Neural progenitor cell (in vitro differentiated cells): ENCODE measurements around the gene CAPN10. TPM values are rescaled to one million over a fixed set of nuclear protein-coding genes. Genes with fewer than 3 reads are reported as not detected.
A peak's percentile ranks its signal among the peaks of the same experiment; 100 is the strongest.
"Not testable (repeated sequence)": the region's sequence is repeated elsewhere in the genome, so short reads cannot be mapped to it uniquely, and the experiment has no call there.

Experiments
- DNase-seq: peaks from one replicate; pipeline ENCODE4 v3.0.0-alpha.2; 2016; ENCODE audit warnings: low spot score
- H2AFZ ChIP-seq: fragments of 200-600 bp; sonication (generic); replicated peaks from 2 replicates; pipeline ENCODE4 v1.6.1; 2016; ENCODE audit warnings: antibody characterized with exemption
- H3F3A ChIP-seq: fragments of 200-600 bp; sonication (generic); 2 replicates; pipeline ENCODE4 v1.6.1; 2016; ENCODE audit warnings: antibody characterized with exemption, low read depth
- H3K27ac ChIP-seq: fragments of 200-600 bp; sonication (generic); 2 replicates; pipeline ENCODE4 v1.5.1; 2016; ENCODE audit warnings: mild to moderate bottlenecking
- H3K27me3 ChIP-seq: fragments of 200-600 bp; sonication (generic); 2 replicates; pipeline ENCODE4 v1.6.1; 2016; ENCODE audit warnings: mild to moderate bottlenecking, moderate library complexity
- H3K36me3 ChIP-seq: fragments of 200-600 bp; sonication (generic); 2 replicates; pipeline ENCODE4 v1.5.1; 2016
- H3K4me1 ChIP-seq: fragments of 200-600 bp; sonication (generic); 2 replicates; pipeline ENCODE4 v1.6.1; 2016; ENCODE audit warnings: mixed run types
- H3K4me2 ChIP-seq: fragments of 200-600 bp; sonication (generic); 2 replicates; pipeline ENCODE4 v1.6.1; 2016
- H3K4me3 ChIP-seq: fragments of 200-600 bp; sonication (generic); 2 replicates; pipeline ENCODE4 v1.5.1; 2016
- H3K79me2 ChIP-seq: fragments of 200-600 bp; sonication (generic); 2 replicates; pipeline ENCODE4 v1.6.1; 2016; ENCODE audit warnings: low read depth
- H3K9ac ChIP-seq: fragments of 200-600 bp; sonication (generic); 2 replicates; pipeline ENCODE4 v1.6.1; 2016
- H3K9me3 ChIP-seq: fragments of 200-600 bp; sonication (generic); 2 replicates; pipeline ENCODE4 v1.5.1; 2016; ENCODE audit warnings: low read depth
- H4K20me1 ChIP-seq: fragments of 200-600 bp; sonication (generic); 2 replicates; pipeline ENCODE4 v1.6.1; 2016; ENCODE audit warnings: low read depth
- H3K27ac Mint-ChIP-seq: 3 replicates; pipeline ENCODE4 v1.8.0; 2021; ENCODE audit warnings: mixed read lengths
- H3K27me3 Mint-ChIP-seq: 2 replicates; pipeline ENCODE4 v1.8.0; 2022; ENCODE audit warnings: low read depth, mild to moderate bottlenecking, inconsistent platforms, moderate library complexity, mixed read lengths; ENCODE audit not compliant: insufficient read depth
- H3K36me3 Mint-ChIP-seq: 3 replicates; pipeline ENCODE4 v1.8.0; 2021; ENCODE audit warnings: mixed read lengths
- H3K4me1 Mint-ChIP-seq: 3 replicates; pipeline ENCODE4 v1.8.0; 2021; ENCODE audit warnings: mixed read lengths
- H3K4me3 Mint-ChIP-seq: 3 replicates; pipeline ENCODE4 v1.8.0; 2021; ENCODE audit warnings: mild to moderate bottlenecking, moderate library complexity, mixed read lengths
- H3K9me3 Mint-ChIP-seq: 3 replicates; pipeline ENCODE4 v1.8.0; 2020; ENCODE audit warnings: mixed read lengths
- CTCF ChIP-seq: fragments of 200-600 bp; sonication (generic); IDR thresholded peaks from 2 replicates; pipeline ENCODE4 v1.5.1; 2017; ENCODE audit warnings: antibody characterized with exemption, mild to moderate bottlenecking
- EZH2 ChIP-seq: fragments of 200-600 bp; sonication (generic); IDR thresholded peaks from 2 replicates; pipeline ENCODE4 v1.6.1; 2017; ENCODE audit warnings: antibody characterized with exemption, mild to moderate bottlenecking, moderate library complexity
- EZH2phosphoT487 ChIP-seq: fragments of 200-600 bp; sonication (generic); IDR thresholded peaks from 2 replicates; pipeline ENCODE4 v1.6.1; 2017; ENCODE audit warnings: antibody characterized with exemption
- total RNA-seq: library from RNA; depleted of rRNA; stranded (reverse); fragments of >200 nt; gene quantifications from 2 replicates; pipeline ENCODE4 v1.2.3, GENCODE V29; 2015; ENCODE audit warnings: low replicate concordance

CAPN10 gene
- total RNA-seq, 1 donor from 2014 or later = 16.1 TPM

- no peaks in the 10 kb centered on the region for H4K20me1 ChIP-seq
- no peak overlapping the region for H3K9ac ChIP-seq
- no peaks in the 10 kb centered on the region for H3F3A ChIP-seq
- H3K4me2 ChIP-seq = no peak overlapping the region
- H3K79me2 ChIP-seq = no peaks in the 10 kb centered on the region
- H3K27me3 ChIP-seq = no peaks in the 10 kb centered on the region
- H2AFZ ChIP-seq = no peak overlapping the region
- H3K36me3 Mint-ChIP-seq = peaks cover 15% of the 10 kb centered on the region
- no peaks in the 10 kb centered on the region for H3K9me3 ChIP-seq
- TF ChIP-seq CTCF (no peak), EZH2phosphoT487 (no peak), EZH2 (no peak)
- H3K27ac Mint-ChIP-seq = no peak overlapping the region
- no peaks in the 10 kb centered on the region for H3K36me3 ChIP-seq
- H3K9me3 Mint-ChIP-seq = peaks cover 5% of the 10 kb centered on the region
- H3K4me3 ChIP-seq = no peak overlapping the region
- H3K4me1 Mint-ChIP-seq = no peaks in the 10 kb centered on the region
- no peak for DNase-seq
- H3K4me1 ChIP-seq = no peaks in the 10 kb centered on the region
- no peak overlapping the region for H3K27ac ChIP-seq
- H3K4me3 Mint-ChIP-seq = no peak overlapping the region
- peaks cover 6% of the 10 kb centered on the region for H3K27me3 Mint-ChIP-seq
Measured at GRCh38 chr2:240614391-240614790, 27.9 kb downstream of the CAPN10 start.

DNA sequence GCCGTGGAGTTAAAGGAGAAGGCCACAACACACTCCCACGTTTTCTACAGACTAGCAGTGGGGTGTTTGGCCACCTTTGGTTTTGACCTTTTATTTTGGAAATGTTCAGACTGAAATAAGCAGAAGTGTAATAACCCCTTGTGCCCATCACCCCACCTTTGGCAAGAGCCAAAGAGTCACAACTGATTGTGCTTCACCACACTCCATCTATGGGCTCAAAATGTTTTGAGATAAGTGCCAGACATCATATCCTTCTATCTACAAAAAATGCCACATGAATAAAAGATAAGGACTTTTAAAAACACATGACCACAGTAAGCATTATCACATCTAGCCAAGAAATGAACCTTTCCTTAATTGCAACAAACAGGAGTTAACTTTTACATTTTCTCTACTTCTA lies 28.9 kb downstream of the CAPN10 start:
- no peak for TF ChIP-seq EZH2phosphoT487
- TF ChIP-seq EZH2 = no peak
- no peak for TF ChIP-seq CTCF
- Histone ChIP-seq H3F3A (no peaks in the 10 kb centered on the region), H2AFZ (no peak overlapping the region), H4K20me1 (no peaks in the 10 kb centered on the region), H3K27me3 (no peaks in the 10 kb centered on the region), H3K4me1 (no peaks in the 10 kb centered on the region), H3K27ac (no peak overlapping the region), H3K4me3 (no peak overlapping the region), H3K36me3 (no peaks in the 10 kb centered on the region), H3K9ac (no peak overlapping the region), H3K79me2 (no peaks in the 10 kb centered on the region), H3K4me2 (no peak overlapping the region), H3K9me3 (no peaks in the 10 kb centered on the region)
- Mint-ChIP-seq H3K4me3 (no peak overlapping the region), H3K36me3 (peaks cover 15% of the 10 kb centered on the region), H3K9me3 (peaks cover 5% of the 10 kb centered on the region), H3K4me1 (no peaks in the 10 kb centered on the region), H3K27ac (peak overlapping the region; percentile 22), H3K27me3 (peaks cover 6% of the 10 kb centered on the region)
- DNase-seq = no peak

DNA sequence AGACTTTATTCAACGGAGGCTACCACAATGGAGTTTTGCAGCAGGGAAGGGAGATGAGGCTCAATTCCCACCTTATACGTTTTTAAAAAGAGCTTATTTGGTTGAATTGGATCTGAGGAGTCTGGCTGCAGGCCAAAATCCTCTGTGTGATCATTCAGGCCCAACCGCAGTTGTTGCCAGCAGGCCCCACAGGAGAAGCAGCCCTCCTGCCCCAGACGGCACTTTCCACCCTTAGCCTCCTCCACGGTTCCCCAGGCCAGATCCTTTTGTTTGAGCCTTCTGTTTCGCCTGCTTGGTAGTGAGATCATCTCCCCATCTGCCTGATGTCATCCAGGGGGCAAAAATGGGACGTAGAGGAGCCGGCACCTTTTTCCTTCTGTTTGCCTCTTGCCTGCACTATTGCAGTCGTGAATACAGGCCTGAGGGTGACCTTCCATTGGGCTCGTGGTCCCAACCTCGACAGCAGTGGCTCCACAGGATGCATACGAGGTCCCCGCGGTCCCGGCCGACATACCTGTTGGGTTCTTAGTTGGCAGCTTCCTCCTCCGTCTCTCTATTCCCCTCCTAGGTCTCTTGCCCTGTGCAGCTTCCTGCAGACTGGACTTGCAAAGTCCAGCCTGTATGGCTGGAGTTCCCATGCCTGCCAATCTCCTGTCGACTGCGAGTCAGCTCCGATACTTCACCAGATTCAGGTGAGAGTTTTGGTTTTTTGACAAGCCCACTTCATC lies 29.4 kb downstream of the CAPN10 start:
- peak overlapping the region; percentile 63 for H3K27ac Mint-ChIP-seq
- no peaks in the 10 kb centered on the region for H3K36me3 ChIP-seq
- no peak for DNase-seq
- H3F3A ChIP-seq = no peaks in the 10 kb centered on the region
- H3K27me3 Mint-ChIP-seq = peaks cover 6% of the 10 kb centered on the region
- no peaks in the 10 kb centered on the region for H3K27me3 ChIP-seq
- no peaks in the 10 kb centered on the region for H3K4me1 Mint-ChIP-seq
- no peak overlapping the region for H3K4me3 ChIP-seq
- TF ChIP-seq EZH2 (no peak), EZH2phosphoT487 (no peak), CTCF (no peak)
- H3K4me2 ChIP-seq = no peak overlapping the region
- H3K4me1 ChIP-seq = no peaks in the 10 kb centered on the region
- peak overlapping the region; percentile 48 for H3K4me3 Mint-ChIP-seq
- H3K9ac ChIP-seq = no peak overlapping the region
- no peak overlapping the region for H2AFZ ChIP-seq
- no peaks in the 10 kb centered on the region for H4K20me1 ChIP-seq
- peaks cover 15% of the 10 kb centered on the region for H3K36me3 Mint-ChIP-seq
- no peak overlapping the region for H3K27ac ChIP-seq
- no peaks in the 10 kb centered on the region for H3K9me3 ChIP-seq
- no peaks in the 10 kb centered on the region for H3K79me2 ChIP-seq
- H3K9me3 Mint-ChIP-seq = peaks cover 5% of the 10 kb centered on the region

DNA sequence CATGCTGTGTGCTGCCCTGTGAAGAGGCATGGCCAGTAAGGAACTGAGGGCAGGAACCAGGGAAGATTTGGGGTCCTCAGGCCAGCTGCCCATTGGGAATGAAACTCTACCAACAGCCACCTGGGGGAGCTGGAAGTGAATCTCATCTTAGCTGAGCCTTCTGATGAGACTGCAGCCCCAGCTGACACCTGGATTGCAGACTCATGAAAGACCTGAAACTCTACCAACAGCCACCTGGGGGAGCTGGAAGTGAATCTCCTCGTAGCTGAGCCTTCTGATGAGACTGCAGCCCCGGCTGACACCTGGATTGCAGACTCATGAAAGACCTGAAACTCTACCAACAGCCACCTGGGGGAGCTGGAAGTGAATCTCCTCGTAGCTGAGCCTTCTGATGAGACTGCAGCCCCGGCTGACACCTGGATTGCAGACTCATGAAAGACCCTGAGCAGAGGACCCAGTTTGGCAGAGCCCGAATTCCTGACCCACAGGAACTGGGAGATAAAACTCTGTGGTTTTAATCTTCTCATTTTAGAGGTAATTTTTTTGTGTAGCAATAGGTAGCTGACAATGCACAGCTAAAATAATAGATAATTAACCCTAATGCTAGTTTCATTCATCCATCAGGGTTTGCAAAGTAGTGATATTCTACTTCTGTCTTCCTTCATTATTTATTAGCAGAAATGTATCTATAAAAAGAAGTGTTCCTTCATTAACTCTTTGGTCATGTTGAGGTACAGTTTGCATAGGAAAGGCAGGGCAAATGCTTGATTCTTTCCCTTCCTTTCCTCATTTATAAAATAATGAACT lies 30.5 kb downstream of the CAPN10 start:
- not testable (repeated sequence) for H3K4me1 ChIP-seq, H3F3A ChIP-seq, H3K79me2 ChIP-seq, H3K4me1 Mint-ChIP-seq, H3K9me3 ChIP-seq, H3K4me3 ChIP-seq, H3K27ac ChIP-seq, H3K4me2 ChIP-seq, H3K27me3 ChIP-seq, H3K4me3 Mint-ChIP-seq, H2AFZ ChIP-seq, H3K36me3 ChIP-seq, H3K9ac ChIP-seq, H4K20me1 ChIP-seq, H3K27ac Mint-ChIP-seq, H3K9me3 Mint-ChIP-seq, H3K27me3 Mint-ChIP-seq, DNase-seq
- H3K36me3 Mint-ChIP-seq = peaks cover 11% of the 10 kb centered on the region
